DMS53 (cell line): ENCODE data around the gene TOMM34.

Experiments used
- DNase-seq: peaks from one replicate; lab custom pipeline; 2025; lab: John Stamatoyannopoulos, UW

The TOMM34 gene

DNA sequence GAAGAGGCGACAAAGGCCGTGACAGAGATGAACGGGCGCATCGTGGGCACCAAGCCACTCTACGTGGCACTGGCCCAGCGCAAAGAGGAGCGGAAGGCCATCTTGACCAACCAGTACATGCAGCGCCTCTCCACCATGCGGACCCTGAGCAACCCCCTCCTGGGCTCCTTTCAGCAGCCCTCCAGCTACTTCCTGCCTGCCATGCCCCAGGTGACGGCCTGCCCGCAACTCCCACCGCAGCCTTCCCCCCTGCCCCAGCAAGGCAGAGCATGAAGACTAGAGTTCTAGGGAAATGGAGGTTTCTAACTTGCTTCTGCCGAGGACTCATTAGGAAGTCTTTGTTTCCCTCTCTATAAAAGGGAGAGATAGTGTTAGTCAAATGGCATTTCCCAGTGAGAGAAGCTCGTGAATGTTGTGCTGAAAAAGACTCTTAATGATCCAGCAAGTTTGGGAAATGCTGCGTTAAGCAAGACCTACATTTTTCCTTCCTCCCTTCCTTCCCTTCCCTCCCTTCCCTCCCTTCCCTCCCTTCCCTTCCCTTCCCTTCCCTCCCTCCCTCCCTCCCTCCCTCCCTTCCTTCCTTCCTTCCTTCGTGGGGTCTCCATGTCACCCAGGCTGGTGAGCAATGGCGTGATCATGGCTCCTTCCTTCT is 29.6 kb downstream of the TOMM34 start:
- DNase-seq, result no peak

DNA sequence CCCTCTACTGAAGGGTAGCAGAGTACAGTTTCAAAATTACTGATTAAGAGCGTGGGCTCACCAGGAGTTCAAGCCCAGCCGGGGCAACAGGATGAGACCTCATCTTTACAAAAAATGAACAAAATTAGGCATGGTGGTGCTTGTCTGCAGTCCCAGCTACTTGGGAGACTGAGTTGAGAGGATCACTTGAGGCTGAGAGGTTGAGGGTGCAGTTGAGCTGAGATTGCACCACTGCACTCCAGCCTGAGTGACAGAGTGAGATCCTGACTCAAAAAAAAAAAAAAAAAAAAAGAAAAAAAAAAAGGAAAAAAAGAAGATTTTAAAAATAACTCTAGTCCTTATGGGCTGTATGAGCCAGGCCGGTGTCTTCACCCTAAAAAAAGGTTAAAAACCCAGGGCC is 31.6 kb downstream of the TOMM34 start:
- no peak for DNase-seq

DNA sequence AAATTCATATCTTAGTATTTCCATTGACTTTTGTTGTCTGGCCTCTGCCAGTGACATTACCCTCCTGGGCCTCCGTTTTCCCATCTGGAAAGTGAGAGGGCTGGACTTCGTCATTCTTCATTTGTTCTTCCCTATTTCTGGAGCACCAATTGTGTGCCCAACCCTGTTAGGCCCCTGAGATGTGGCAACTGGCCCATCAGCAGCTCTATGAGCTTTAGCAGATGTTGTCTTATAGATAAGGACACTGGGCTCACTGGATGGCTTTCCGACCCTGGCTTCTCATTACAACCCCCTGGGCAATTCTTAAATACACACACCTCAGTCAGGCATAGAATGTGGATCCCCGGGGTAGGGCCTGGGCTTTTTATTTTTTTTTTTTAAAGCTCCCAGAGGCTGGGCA is 35.7 kb downstream of the TOMM34 start:
- DNase-seq, result no peak

DNA sequence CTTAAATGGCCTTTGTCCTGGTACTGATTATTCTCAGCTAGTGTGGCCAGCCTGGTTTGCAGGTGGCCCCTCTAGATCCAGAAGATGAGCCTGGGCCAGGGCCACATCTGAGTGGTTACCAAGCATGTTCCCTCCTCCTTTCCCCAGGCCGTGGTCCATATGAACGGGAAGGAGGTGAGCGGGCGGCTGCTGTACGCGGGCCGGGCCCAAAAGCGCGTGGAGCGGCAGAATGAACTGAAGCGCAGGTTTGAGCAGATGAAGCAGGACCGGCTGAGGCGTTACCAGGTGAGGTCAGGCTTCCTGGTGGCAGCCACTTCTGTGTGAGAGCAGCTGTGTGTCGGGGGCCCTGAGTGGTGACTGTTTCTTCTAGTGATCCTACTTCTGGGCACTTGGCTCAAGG is 38.8 kb downstream of the TOMM34 start:
- no peak for DNase-seq

DNA sequence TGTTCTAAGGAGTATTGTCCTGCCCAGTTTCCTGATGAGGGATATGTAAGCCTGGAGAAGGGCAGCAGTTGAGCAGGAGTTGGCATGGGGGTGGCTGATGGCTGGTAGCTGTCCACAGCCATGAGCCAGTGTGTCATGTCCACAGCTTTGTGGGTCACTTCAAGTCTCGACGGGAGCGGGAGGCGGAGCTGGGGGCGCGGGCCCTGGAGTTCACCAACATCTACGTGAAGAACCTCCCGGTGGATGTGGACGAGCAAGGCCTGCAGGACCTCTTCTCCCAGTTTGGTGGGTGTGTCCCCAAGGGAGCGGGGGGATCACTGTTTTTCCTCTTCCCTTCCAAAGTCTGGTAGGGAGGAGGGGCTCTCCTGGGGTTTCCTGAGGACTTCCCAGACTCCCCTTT is 41.4 kb downstream of the TOMM34 start:
- no peak for DNase-seq

DNA sequence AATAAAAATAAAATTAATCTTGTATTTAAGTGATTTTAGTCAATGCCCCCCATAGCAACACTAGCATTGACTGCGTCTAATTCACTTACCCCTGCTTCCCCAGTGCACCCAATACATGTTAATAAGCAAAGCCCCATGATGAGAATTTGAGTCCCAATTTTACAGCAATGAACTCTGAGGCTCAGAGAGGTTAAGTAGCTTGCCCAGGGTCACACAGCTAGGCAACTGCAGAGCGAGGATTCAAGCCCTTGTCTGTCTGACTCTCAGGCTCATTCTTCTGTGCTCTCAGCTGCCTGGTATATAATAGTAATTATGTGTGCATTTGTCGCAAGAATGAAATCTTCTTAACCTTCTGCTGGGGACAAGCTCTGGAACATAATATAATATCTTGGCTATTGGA is 41.9 kb downstream of the TOMM34 start:
- DNase-seq, result no peak

DNA sequence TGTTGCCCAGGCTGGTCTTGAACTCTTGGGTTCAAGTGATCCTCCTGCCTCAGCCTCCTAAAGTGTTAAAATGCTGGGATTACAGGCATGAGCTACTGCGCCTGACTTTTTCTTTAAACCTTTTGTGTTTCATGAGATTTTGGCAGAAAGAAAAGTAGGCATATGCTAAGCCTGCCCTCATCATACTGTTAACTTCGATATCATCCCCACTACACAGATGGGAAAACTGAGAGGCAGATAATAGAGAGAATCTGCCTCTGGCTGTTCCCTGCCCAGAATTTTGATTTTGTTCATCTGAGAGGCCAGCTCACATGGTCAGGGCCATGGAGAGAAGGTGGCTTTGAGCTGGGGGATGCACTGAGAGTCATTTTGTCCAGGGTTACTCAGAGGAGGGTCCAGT is 42.8 kb downstream of the TOMM34 start:
- no peak for DNase-seq

DNA sequence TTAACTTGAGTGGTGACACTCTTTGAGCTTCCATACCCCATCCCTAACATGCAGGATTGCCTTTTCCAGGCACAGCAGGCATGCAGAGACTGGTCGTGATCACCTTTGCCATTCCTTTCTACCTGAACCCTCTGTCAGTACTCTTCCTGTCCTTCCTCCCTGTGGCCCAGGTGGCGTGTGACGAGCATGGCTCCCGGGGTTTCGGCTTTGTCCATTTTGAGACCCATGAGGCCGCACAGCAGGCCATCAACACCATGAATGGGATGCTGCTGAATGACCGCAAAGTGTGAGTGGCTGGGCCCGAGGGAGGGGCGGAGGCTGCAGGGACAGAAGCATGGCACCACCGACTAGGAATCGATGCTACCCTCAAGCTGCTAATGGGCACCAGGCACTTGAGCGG is 43.6 kb downstream of the TOMM34 start:
- DNase-seq, result no peak

DNA sequence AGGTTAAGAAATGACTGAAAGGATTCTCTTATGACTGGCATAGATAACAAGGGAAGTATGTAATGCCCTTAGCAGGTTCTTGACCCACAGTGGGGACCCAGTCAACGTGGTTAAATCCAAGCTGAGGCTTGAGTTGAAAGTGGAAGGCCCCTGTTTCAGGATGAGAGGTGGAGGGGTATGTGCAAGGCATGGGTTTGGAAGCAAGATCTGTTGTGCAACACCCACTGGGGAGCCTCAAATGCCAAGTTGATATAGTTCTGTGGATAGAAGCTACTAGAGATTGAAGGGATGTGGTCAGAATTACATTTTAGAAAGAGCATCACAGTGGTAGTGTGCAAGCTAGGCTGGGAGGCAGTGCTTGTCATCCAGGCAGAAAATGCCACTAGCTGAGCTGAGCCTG is 45.3 kb downstream of the TOMM34 start:
- no peak for DNase-seq

DNA sequence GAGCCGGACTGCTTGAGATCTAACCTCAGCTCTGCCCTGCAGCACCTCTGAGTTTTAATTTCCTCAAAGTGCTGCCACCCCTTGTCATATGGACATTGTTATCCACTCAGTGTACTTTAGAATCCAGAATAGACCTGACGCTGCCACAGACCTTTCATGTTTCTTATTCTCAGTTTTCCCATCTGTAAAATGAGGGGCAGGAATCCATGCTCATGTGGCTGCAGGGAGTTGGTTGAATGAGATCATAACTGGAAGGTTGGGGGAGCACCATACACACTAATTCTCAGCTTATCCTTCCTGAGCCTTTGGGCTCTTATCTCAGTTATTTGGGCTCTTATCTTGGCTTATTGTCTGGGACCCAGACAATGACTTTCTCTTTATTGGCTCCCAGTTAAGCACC is 48.0 kb downstream of the TOMM34 start:
- DNase-seq, result no peak

DNA sequence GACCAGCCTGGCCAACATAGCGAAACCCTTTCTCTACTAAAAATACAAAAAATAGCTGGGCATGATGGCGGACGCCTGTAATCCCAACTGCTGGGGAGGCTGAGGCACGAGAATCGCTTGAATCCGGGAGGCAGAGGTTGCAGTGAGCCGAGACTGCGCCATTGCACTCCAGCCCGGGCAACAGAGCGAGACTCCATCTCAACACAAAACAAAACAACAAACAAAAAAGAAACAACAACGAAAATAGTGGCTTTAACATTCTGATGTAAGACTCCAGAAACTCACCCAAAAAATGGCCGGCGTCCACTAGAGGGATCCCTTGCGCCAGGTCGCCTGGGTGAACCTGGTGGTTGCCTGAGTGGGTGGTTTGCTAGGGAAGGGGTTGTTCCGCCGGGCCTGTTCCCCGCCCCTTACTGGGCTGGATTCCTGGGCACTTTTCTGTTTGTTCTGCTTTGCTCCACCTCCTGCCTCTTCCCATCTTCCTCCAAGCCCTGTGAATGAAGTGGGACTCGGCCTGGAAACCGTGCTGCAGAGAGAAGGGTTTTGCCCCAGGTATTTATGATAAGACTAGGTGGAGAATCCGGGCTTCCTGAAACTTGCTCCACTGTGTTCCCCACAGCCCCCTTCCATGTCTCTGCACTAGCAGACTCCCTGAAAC is 48.8 kb downstream of the TOMM34 start:
- peak; percentile 63 for DNase-seq

DNA sequence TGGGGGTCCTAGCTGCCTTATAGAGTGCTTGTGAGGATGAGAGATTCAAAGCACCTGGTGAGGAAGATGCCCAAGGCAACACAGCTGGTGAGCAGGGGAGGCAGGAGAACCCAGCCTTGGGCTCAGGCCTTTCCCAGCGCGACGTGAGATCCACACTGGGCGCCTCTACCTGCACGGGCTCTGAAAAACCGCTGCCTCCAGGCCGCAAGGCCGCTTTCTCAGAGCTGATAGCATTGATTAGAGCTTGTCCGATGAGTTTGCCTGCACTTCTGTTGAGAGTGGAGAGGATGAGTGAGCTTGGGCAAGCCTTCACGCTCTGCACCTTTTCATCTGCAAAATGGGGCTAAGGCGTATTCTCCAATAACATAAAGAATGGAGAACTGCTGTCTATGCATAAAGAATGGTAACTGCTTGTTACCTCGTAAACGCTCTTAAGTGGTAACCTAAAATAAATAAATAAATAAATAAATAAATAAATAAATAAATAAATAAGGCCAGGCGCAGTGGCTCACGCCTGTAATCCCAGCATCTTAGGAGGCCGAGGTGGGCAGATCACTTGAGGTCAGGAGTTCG is 49.4 kb downstream of the TOMM34 start:
- peak; percentile 56 for DNase-seq

DNA sequence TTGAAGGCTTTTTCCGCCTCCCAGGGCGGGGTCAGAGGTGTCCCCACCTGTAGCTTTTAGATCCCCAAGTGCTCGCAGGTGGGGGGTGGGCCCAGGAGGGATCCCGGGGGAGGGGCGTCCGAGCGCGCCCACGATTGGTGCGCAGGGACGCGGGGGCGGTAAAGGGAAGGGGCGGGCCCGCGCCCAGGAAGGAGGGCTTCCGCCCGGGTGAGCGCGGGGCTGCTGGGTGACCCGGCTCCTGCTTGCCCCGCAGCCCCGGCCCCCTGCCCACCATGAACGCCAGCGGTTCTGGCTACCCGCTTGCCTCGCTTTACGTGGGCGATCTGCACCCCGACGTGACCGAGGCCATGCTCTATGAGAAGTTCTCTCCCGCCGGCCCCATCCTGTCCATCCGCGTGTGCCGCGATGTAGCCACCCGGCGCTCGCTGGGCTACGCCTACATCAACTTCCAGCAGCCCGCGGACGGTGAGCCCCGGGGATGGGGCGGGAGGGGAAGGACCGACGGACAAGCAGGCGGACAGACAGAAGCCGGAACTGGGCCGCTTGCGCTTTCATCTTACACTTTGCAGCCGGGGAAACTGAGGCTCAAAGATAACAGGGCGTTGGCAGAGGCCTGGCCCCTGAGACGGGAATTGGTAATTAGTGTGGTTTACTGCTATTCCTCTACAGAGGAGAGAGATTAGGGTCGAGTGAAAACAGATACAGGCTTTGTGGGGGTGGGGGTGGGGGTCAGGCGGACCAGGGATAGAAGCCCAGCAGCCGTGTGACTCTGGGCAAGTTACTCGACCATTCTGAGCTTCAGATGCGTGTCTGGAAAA is 50.1 kb downstream of the TOMM34 start, which contains the start of gene PABPC1L:
TSS of gene PABPC1L (plus strand) at position 189 of the 818 bp plus-strand sequence. CDS start at position 273, 84 bp downstream.
- peak; percentile 94 for DNase-seq

DNA sequence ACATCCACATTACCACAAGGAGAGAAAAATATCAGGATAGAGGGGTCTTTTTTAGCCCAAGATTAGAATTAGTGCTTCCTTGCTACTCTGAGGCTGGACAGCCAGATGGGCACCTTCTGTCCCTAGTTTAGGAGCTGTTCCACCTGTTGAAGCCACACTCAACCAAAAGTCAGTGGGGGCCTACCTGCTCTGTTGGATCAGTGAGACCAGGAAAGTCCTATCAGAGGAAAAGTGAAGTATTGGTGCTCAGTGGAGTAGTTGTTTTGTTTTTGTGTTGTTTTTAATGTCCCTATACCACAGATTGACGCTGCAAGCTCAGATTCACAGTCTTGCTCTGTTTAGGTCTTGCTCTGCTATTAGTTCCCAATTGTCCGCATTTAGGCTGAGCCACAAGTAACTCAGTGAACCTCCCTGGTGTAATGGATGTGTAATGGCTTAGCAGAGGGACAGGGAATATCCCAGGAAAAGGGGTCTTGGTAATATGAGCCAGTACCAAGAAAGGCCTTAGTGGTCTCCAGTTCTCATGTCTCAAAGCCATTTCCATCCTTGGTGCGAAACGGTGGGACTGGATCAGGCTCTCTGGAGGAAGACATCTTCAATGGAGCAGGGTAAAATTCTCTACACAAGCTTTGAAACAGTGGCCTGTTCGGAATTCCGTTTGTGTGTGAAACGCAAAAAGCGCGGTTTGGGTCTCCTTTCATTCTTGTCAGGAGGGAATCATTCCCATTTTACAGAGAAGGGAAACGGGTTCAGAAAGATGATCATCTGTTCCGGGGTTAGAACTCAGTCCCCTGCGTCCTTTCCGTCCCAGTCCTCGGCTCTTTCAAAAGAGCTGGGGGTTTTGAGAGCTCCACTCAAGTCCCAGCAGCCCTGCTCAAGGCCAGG is 51.0 kb downstream of the TOMM34 start:
- DNase-seq, result no peak

DNA sequence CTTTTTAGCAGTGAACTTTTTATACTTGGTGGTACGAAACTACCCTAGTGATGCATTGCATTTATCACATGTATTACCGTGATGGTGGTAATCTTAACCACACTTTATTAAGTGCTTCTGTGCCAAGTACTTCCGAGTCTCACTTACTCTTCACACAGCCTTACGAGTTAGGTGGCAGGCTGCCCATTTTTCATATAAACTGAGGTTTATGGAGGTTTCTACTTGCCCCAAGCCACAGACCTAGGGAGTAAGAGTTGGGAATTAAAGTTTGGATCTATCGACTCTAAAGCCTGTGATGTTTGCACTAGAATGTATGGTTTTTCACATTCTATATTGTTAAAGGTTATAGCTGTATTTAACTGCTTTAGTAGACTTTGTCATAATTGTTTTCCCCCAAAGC is 55.8 kb downstream of the TOMM34 start:
- no peak for DNase-seq

DNA sequence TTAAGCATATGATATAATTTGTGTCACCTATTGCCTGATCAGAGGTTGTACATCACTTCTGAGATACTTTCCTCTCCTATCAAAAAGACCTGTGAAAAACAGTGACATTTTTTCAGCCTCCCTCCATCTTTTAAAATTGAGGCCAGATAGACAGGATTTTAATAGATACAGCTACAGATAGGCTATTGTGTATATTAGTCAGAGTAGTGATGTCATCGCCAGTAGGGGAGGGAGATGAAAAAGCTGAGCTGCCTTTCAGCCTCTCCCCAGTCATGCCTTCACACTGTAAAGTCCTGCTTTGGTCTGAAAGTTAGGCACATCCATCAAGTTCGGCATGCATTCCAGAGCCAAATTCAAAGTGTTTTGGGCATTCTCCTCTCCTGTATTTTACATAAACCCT is 58.2 kb downstream of the TOMM34 start:
- peak; percentile 12 for DNase-seq

DNA sequence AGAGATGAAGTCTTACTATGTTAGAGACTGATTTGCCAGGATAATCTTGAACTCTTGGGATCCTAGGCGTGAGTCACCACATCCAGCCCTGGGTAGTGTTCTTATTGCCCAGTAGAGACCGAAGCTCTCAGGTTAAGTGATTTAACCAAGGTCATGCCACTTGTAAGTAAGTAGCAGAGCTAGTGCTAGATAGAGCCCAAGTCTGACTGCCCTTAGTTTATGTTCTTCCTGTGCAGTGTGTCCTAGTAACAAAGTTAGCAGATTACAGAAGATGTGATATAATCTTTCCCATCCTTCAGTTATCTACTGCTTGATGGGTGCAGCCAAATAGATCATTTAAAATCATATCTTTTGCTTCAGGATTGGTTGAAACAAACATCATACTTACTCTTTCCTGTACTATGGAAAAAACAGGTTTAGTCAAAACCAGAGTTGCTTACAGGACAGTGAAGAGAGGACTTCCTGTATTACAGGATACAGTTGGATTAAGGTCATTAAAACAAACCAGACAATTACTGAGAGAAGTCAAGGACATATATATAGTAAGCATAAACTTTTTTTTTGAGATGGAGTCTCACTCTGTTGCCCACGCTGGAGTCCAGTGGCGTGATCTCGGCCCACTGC is 59.9 kb downstream of the TOMM34 start:
- DNase-seq, result no peak

DNA sequence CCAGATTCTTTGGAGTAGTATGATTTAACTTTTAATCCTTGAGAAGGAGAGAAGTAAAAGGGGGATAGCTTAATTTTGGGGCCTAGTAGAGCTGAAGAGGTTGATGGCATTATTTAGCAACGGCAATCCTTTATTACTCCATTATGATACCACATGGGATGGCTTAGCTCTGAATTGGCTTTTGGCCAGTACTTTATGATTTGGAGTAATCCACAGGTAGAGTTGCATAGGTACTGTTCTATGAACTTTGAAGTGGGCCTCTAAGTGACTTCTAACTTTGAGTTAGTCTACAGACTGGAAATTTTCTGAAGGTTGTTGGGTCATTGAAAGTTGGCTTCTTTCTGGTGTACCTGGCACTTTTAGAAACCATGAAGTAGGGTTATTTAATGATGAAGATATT is 63.1 kb downstream of the TOMM34 start:
- no peak for DNase-seq

DNA sequence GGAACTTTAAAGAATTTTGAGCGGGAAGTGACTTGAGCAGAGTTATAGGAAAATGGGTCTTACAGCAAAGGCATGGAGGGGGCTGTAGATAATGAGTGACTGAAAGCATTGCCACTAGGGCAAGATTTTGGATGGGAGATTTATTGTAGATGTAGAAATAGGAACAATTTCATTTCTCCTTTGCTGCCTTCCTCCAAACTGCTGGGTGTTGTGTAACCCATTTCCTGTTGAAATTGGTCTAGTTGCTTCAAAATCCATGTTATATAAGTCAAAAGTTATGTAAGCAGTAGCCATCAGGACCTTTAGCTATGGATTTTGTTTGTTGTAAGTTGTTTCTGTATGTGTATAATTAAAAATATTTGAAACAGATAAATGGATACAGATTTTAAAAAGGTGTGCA is 63.6 kb downstream of the TOMM34 start:
- DNase-seq, result no peak

DNA sequence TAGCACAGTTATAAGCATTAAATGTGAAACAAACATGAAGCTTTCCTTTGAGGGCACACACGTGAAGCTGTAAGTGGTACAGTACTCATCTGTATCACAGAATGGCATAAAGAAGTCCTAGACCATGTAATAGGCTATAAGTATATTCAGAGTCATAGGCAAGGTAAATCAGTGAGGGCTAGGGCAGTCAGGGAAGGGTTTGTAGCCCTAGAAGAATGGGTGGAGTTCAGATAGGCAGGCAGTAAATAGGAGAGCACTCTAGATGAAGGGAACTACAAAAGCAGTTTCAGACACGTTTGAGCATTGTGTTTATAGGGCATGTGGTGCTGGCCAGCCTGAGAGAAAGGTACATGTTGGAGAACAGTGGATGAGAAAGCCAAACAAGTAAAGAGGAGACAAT is 65.2 kb downstream of the TOMM34 start:
- no peak for DNase-seq
